Heart left ventricle (tissue), 16 donors: ENCODE results near the gene HIVEP2. TPM values are rescaled to one million over a fixed set of nuclear protein-coding genes. Genes with fewer than 3 reads are reported as not detected.

Experiments used
- ATAC-seq, 4 donors: fragments of 200-7000 bp; cut with Tn5 transposase; one replicate each; pipeline ENCODE4 v1.9.1; 2020 to 2022; ENCODE audit warnings: moderate library complexity in 4 of 4, mild to moderate bottlenecking in 3 of 4, moderate number of reproducible peaks in 1 of 4
- DNase-seq, 5 donors: peaks; one replicate each; pipeline ENCODE4 v3.0.0-alpha.2; 2020
- H3K27ac ChIP-seq, 12 donors: fragments of 200-600 bp; sonication (generic) in 4 of 12; one replicate each; pipeline versions ENCODE4 v1.5.0 to v1.8.0; 2016 to 2022; ENCODE audit warnings: mild to moderate bottlenecking in 2 of 12
- H3K27me3 ChIP-seq, 9 donors: fragments of 200-600 bp; sonication (generic) in 2 of 9; one replicate each; pipeline versions ENCODE4 v1.5.1 to v1.8.0; 2016 to 2022; ENCODE audit warnings: mild to moderate bottlenecking in 3 of 9
- H3K36me3 ChIP-seq, 9 donors: fragments of 200-600 bp; sonication (generic) in 2 of 9; one replicate each; pipeline versions ENCODE4 v1.5.0 to v1.8.0; 2018 to 2022; ENCODE audit warnings: mild to moderate bottlenecking in 2 of 9
- H3K4me1 ChIP-seq, 12 donors: fragments of 200-600 bp; sonication (generic) in 4 of 12; one replicate each; pipeline versions ENCODE4 v1.5.0 to v1.8.0; 2016 to 2022; ENCODE audit warnings: mild to moderate bottlenecking in 3 of 12
- H3K4me3 ChIP-seq, 12 donors: fragments of 200-600 bp; sonication (generic) in 4 of 12; one replicate each; pipeline versions ENCODE4 v1.5.0 to v1.8.0; 2017 to 2022; ENCODE audit warnings: mild to moderate bottlenecking in 9 of 12, moderate library complexity in 4 of 12
- H3K9me3 ChIP-seq, 12 donors: fragments of 200-600 bp; sonication (generic) in 4 of 12; one replicate each; pipeline versions ENCODE4 v1.5.0 to v1.8.0; 2016 to 2022; ENCODE audit warnings: mild to moderate bottlenecking in 1 of 12
- CTCF ChIP-seq, 12 donors: fragments of 200-600 bp; sonication (generic) in 4 of 12; IDR thresholded peaks; one replicate each; pipeline versions ENCODE4 v1.5.0 to v1.8.0; 2018 to 2022; ENCODE audit warnings: antibody characterized with exemption in 12 of 12, mild to moderate bottlenecking in 5 of 12
- POLR2A ChIP-seq, 2 donors: fragments of 450-650 bp; IDR thresholded peaks; one replicate each; pipeline ENCODE4 v1.6.1; 2017; ENCODE audit warnings: antibody characterized with exemption in 2 of 2, mild to moderate bottlenecking in 2 of 2, moderate library complexity in 2 of 2
- WGBS, 4 donors: extraction: QIAGEN DNeasy Blood & Tissue Kit in 2 of 4; methylation state at CpG; one replicate each; pipeline versions ENCODE4 v1.1.5 to v1.1.7; 2013 to 2018; 5-methylcytosine and 5-hydroxymethylcytosine counted together
- intact Hi-C, 10 donors: fragments of 100-400 bp; cut with DNase I; formaldehyde crosslinking; loops; one replicate each; pipeline versions ENCODE4 v1.11.1 to v1.14.2; 2022
- polyA plus RNA-seq, 2 donors: library from polyadenylated mRNA; stranded (reverse); fragments of 200-250 nt; gene quantifications; one replicate each; pipeline ENCODE4 v1.2.3, GENCODE V29; 2013
- total RNA-seq, 9 donors: library from RNA; depleted of rRNA in 2 of 9; stranded (reverse); fragments of >200 nt in 2 of 9; fragmentation: NEBNext Ultra II Directional in 3 of 9; extraction: Animal tissue kit (Norgen Biotek cat#: 25700) in 3 of 9; gene quantifications; one replicate each; pipeline versions ENCODE4 v1.1.0 to v1.2.4, GENCODE V29; 2016 to 2023
- donor health status: ischemic (EF 13 %, LVEDD 7.1; RV severe dilation, severe dysfunction).
- donor health status: healthy with polysubstance abuse.
- donor health status: DM: no; HTN: yes; CAD: no.
- donor health status: DM: no; HTN: no; CAD: no.
- donor health status: ischemic (EF 25% LVEDD 6.9; RV normal size, moderate dysfunction).
- donor health status: ischemic (EF 25% LVEDD 5.7; RV mildly dilated, moderate dysfunction).
- donor health status: healthy.
- donor health status: DM: yes; HTN: yes; CAD: no.
- donor health status: ischemic (EF 35%, LVEDD 5.7; RV mildly dilated, moderate dysfunction).
- donor health status: nonischemic (EF 11% LVEDD 7.7; RV severe dilation, severe dysfunction).
- donor health status: DM: yes; HTN: yes; CAD: no.
- donor health status: PGD.
- donor health status: ischemic (EF 29% LVEDD 5.4; RV normal size, mild dysfunction).
- donor health status: nonischemic (EF 23%, LVEDD 6.1; RV moderate dilation, normal function).

HIVEP2 gene
- total and polyA plus RNA-seq, 11 donors: 2.7 to 31.2 (median 20.4) TPM

- H3K27ac ChIP-seq: peak overlapping the region in 1 of 12 donors; percentile 76
- H3K9me3 ChIP-seq: no peaks in the 10 kb centered on the region
- DNase-seq: no peak
- WGBS, 4 donors: 79 to 89% (median 87%) methylated on average over 12 of the region's 12 CpGs
- ATAC-seq: no peak
- no peaks in the 10 kb centered on the region for H3K27me3 ChIP-seq
- TF ChIP-seq CTCF (IDR thresholded peaks at IDR 0.05) (no peak), POLR2A (IDR thresholded peaks at IDR 0.05) (no peak)
- H3K36me3 ChIP-seq: no peaks in the 10 kb centered on the region
- intact Hi-C loops: loop anchor here in 1 of 10 donors (5.0 kb wide), 1 partner anchor 38 kb away; no protein-coding TSS in a partner anchor
- H3K4me1 ChIP-seq: peaks cover 0 to 84% (median 31%) of the 10 kb centered on the region in 12 donors
- no peak overlapping the region for H3K4me3 ChIP-seq
These were observed 90.1 kb downstream of the HIVEP2 start for GRCh38 chr6:142854589-142855488.

- no peaks in the 10 kb centered on the region for H3K9me3 ChIP-seq
- H3K36me3 ChIP-seq: no peaks in the 10 kb centered on the region
- WGBS, 4 donors: 93 to 97% (median 94%) methylated on average over 6 of the region's 6 CpGs
- DNase-seq (no peak), ATAC-seq (no peak)
- H3K27me3 ChIP-seq: no peaks in the 10 kb centered on the region
- TF ChIP-seq POLR2A (IDR thresholded peaks at IDR 0.05) (no peak), CTCF (IDR thresholded peaks at IDR 0.05) (no peak)
- intact Hi-C loops: loop anchor here in 1 of 10 donors (5.0 kb wide), 1 partner anchor 36 kb away; no protein-coding TSS in a partner anchor
- H3K4me1 ChIP-seq: peaks cover 0 to 97% (median 37%) of the 10 kb centered on the region in 12 donors
- H3K27ac ChIP-seq: peak overlapping the region in 1 of 12 donors; percentile 4
- no peak overlapping the region for H3K4me3 ChIP-seq
These were observed 91.5 kb downstream of the HIVEP2 start for GRCh38 chr6:142853244-142854180.

- Histone ChIP-seq H3K9me3 (no peaks in the 10 kb centered on the region), H3K27me3 (no peaks in the 10 kb centered on the region), H3K36me3 (no peaks in the 10 kb centered on the region), H3K4me3 (no peak overlapping the region), H3K27ac (peak overlapping the region in 3 of 12 donors; percentile 3 to 20 (median 9)), H3K4me1 (peaks cover 3 to 99% (median 50%) of the 10 kb centered on the region in 12 donors)
- TF ChIP-seq POLR2A (IDR thresholded peaks at IDR 0.05) (no peak), CTCF (IDR thresholded peaks at IDR 0.05) (no peak)
- no peak for ATAC-seq
- intact Hi-C loops: loop anchor here in 1 of 10 donors (5.0 kb wide), 1 partner anchor 34 kb away; no protein-coding TSS in a partner anchor
- DNase-seq: no peak
- WGBS, 4 donors: 16 to 30% (median 26%) methylated on average over 2 of the region's 2 CpGs
These were observed 93.4 kb downstream of the HIVEP2 start for GRCh38 chr6:142851601-142852000.
